ENCODE measurements around the gene NGRN. TPM values are rescaled to one million over a fixed set of nuclear protein-coding genes. Genes with fewer than 3 reads are reported as not detected.

Gene NGRN
- polyA plus RNA-seq, 10 donors = 89.7 to 112 (median 103) TPM

DNA sequence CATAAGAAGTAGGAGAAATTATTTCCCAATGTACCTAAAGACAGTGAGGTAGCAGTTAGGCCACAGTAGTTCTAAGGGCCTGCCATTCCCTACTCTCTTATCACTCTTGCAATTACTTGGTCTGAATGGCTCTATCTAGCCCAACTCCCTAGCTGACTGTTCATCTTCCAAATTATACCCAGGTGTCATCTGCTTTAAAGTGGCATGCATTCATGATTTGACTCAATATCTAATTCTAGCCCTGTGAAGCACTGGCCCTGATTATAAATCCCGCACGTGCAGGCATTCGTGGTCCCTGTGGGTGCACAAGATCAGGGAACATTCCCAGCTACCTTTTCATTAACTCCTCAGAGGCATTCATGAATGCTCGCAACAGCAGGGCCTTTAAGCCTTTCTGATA is 43.5 kb downstream of the NGRN start:
- DNase-seq = no peak

DNA sequence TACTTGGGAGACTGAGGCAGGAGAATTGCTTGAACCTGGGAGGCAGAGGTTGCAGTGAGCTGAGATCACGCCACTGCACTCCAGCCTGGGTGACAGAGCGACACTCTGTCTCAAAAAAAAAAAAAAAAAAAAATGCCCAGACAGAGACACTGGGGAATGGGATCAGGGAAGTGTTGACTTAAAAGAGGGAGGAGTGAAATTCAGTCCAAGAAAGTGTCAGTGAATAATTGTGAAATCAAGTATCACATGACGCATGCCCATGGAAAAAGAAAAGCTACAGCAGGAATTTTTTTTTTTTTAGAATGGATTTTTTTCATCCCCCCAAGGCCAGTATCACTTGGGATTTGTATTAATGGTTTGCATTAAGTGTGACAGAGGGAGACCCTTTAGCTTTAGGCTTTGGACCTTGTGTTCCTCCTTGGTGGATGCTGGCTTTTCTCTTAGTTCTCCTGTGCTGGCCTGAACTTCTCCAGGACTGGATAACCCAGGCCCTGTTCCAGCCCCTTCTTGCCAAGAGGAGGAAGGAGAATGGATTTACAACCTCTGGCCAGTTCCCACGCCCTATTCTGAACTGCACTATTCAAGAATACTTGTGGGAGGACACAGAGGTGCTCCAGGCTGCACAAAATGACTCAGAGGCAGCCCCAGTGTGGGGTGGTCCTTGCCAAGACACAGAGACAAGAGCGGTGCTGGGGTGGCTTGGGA is 50.0 kb downstream of the NGRN start:
- DNase-seq = peak in 2 of 3 donors; percentile 51 to 78

DNA sequence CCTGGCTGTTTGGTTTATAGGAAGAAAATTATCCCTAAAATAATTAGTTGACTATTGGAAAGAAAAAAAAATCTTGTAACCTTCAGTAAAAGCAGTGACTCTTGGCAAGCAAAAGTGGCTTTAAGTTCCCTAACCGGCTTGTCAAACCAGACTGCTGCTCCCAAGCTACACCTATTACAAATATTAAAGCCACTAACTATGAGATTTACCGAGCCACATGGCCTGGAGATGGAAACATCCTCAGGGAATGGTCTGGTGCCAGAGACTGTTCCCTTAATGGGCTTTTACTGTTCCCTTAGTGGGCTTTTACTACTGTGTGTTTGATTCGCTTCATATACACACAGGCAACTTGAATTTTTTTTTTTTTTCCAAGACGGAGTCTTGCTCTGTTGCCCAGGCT is 50.7 kb downstream of the NGRN start:
- no peak for DNase-seq

DNA sequence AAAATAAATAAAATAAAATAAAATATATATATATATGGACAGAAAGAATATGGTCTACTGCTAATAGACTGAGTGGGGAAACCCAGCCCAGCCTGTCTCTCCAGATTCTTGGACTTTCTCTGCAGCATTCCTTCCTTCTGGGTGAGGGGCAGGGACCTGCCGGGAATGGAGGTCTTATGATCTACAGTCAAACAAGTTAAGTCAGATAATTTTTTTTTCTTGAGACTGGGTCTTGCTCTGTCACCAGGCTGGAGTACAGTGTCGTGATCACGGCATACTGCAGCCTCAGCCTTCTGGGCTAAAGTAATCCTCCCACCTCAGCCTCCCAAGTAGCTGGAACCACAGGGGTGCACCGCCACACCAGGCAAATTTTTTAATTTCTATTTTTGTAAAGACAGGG is 53.1 kb downstream of the NGRN start:
- no peak for DNase-seq

DNA sequence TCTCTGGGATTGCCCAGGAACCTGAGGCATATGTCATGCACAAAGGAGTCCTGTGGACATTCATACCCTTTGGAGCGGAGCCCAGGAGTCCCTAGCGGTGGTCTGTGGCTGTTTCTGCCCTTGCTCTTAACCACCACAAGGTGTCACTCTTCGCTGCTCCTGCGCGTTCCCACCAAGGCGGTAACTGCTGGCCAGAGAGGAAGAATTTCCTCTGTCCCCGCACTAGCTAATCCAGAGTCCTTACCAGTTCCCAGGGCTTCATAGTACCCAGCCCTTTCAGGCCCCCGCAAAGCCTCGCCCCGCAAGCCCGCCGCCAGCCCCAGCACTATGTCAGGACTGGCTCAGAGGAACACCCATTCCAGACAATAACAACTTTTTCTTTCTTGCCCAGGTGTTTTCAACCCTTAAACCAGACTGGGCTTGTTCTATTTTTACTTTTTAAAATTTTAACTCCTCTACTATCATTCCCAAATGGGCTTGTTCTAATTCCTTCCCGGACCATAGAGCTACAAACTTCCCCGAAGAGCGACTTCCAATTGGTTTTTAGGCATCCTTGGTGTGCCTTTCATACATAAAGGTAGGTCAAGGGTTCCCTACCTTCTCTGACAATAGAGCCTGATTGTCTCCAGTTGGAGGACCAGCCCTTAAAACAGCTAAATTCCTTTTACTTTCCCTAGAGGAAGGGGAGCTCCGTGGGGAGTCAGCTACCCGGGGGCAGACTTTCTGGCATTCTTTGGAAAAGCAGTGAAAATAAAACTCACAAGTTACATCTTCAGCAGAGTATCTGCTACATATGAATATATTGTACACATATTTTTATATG is 54.8 kb downstream of the NGRN start:
- peak; percentile 89 to 94 (median 92) for DNase-seq

DNA sequence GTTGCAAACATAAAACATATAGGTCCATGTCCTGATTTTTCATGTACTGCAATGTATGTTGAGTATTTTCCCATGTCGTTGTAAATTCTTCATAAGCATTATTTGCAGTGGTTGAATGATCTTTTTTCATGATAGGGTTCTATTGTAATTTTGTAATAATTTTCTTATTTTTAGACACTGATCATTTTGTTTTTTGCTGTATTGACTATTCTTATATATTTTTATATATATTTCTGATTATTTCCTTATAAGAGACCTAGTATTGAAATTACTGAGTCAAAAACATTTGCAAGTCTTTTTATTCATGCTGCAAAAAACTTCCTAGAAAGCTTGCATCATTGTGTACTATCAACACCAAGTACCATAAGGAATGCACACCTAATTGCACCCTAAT is 55.4 kb downstream of the NGRN start:
- no peak for DNase-seq

Other genes starting within 250 kb of the NGRN start
- gene IDH2, start 163.2 kb upstream of the NGRN start, polyA plus RNA-seq (ENCODE audit: insufficient read length in 10 of 10) = 100 to 1,000 TPM; 202 to 291 (median 262) TPM
- gene SEMA4B, start 64.3 kb upstream of the NGRN start, polyA plus RNA-seq (ENCODE audit: insufficient read length in 10 of 10) = 10 to 100 TPM in 2 of 10 donors, 1 to 10 TPM in 8; 4.0 to 10.3 (median 6.6) TPM
- 10 to 100 TPM; 20.7 to 28.4 (median 24.8) TPM for gene CIB1, start 31.7 kb upstream of the NGRN start, polyA plus RNA-seq (ENCODE audit: insufficient read length in 10 of 10)
- 1 to 10 TPM; 1.6 to 3.7 (median 2.5) TPM for gene GDPGP1, start 31.5 kb upstream of the NGRN start, polyA plus RNA-seq (ENCODE audit: insufficient read length in 10 of 10)
- under 1 TPM in 5 of 10 donors, not detected in 5; 0.10 to 0.97 (median 0.50) TPM for gene TTLL13, start 16.1 kb upstream of the NGRN start, polyA plus RNA-seq (ENCODE audit: insufficient read length in 10 of 10)
- gene ZNF774, start 86.6 kb downstream of the NGRN start, polyA plus RNA-seq (ENCODE audit: insufficient read length in 10 of 10) = 1 to 10 TPM; 1.5 to 4.5 (median 2.1) TPM
- gene IQGAP1, start 122.6 kb downstream of the NGRN start, polyA plus RNA-seq (ENCODE audit: insufficient read length in 10 of 10) = 10 to 100 TPM; 62.3 to 99.6 (median 83.6) TPM

Data from muscle of back (tissue), 11 donors.